GM12878 (cell line): ENCODE measurements around the gene CHRNB2. TPM values are rescaled to one million over a fixed set of nuclear protein-coding genes. Genes with fewer than 3 reads are reported as not detected.

Experiments used
- ATAC-seq: fragments of 200-7000 bp; cut with Tn5 transposase; 3 replicates; pipeline ENCODE4 v1.9.1; 2020; ENCODE audit warnings: mild to moderate bottlenecking, moderate library complexity
- BruUV-seq: library from RNA; stranded (reverse); fragments of 400-500 nt; replicated peaks from 2 replicates; lab custom pipeline; 2021; lab: Mats Ljungman, UMichigan
- CTCF ChIA-PET: fragments of 300-600 bp; sonication (Branson Sonifier 250); formaldehyde crosslinking; extraction: SDS; loops from one replicate; lab custom pipeline; 2021; ENCODE audit warnings: inconsistent platforms; lab: Yijun Ruan, JAX
- POLR2A ChIA-PET: fragments of 350-600 bp; formaldehyde crosslinking; extraction: SDS; loops from one replicate; lab custom pipeline; 2021; ENCODE audit warnings: inconsistent platforms; lab: Charles Lee
- RAD21 ChIA-PET: fragments of 300-600 bp; sonication (Branson Sonifier 250); formaldehyde crosslinking; loops from one replicate; lab custom pipeline; 2023; ENCODE audit warnings: antibody characterized with exemption; ENCODE audit not compliant: unreplicated experiment; lab: Charles Lee
- SMC1A ChIA-PET: fragments of 300-600 bp; sonication (Branson Sonifier 250); formaldehyde crosslinking; loops from one replicate; lab custom pipeline; 2023; ENCODE audit not compliant: unreplicated experiment, uncharacterized antibody; lab: Charles Lee
- DNase-seq: peaks from one replicate; pipeline ENCODE4 v3.0.0-alpha.2; 2011; ENCODE audit warnings: low read depth, low spot score
- FAIRE-seq: peaks from 3 replicates; lab custom pipeline; 2011; peaks lifted over from hg19 to GRCh38; lab: Jason Lieb, UNC
- H2AFZ ChIP-seq: 2 replicates; pipeline ENCODE4 v1.6.0; 2011; ENCODE audit warnings: low read depth, low read length, control low read depth; ENCODE audit not compliant: control insufficient read depth
- H3K27ac ChIP-seq: 2 replicates; pipeline ENCODE4 v1.5.1; 2011; ENCODE audit warnings: control low read depth; ENCODE audit not compliant: control insufficient read depth, insufficient read depth
- H3K27me3 ChIP-seq, 2 experiments: replicated peaks in 1 of 2; 2 replicates each; pipeline versions ENCODE4 v1.6.0 to v1.6.1; 2011; ENCODE audit warnings: low read length in 1 of 2; ENCODE audit not compliant: control insufficient read depth in 2 of 2, insufficient read depth in 2 of 2
- H3K36me3 ChIP-seq, 2 experiments: 2 replicates each; pipeline ENCODE4 v1.5.1; 2011; ENCODE audit warnings: low read length in 1 of 2; ENCODE audit not compliant: control insufficient read depth in 2 of 2, insufficient read depth in 2 of 2
- H3K4me1 ChIP-seq: 2 replicates; pipeline ENCODE4 v1.6.1; 2011; ENCODE audit warnings: mild to moderate bottlenecking, low read length, moderate library complexity, mixed read lengths; ENCODE audit not compliant: control insufficient read depth, insufficient read depth
- H3K4me2 ChIP-seq: 2 replicates; pipeline ENCODE4 v1.6.0; 2011; ENCODE audit warnings: control low read depth; ENCODE audit not compliant: control insufficient read depth, insufficient read depth
- H3K4me3 ChIP-seq: fragments of 200-600 bp; sonication (generic); 2 replicates; pipeline ENCODE4 v1.5.1; 2016
- H3K79me2 ChIP-seq: 2 replicates; pipeline ENCODE4 v1.6.0; 2011; ENCODE audit warnings: low read length; ENCODE audit not compliant: control insufficient read depth, insufficient read depth
- H3K9ac ChIP-seq: 2 replicates; pipeline ENCODE4 v1.8.0; 2011; ENCODE audit warnings: low read length, control low read depth, mixed read lengths; ENCODE audit not compliant: control insufficient read depth, insufficient read depth
- H3K9me3 ChIP-seq: replicated peaks from 3 replicates; pipeline ENCODE4 v1.5.1; 2011; ENCODE audit warnings: mild to moderate bottlenecking, low read length; ENCODE audit not compliant: control insufficient read depth, insufficient read depth
- H4K20me1 ChIP-seq: 2 replicates; pipeline ENCODE4 v1.6.0; 2011; ENCODE audit not compliant: control insufficient read depth, insufficient read depth
- CHD1 ChIP-seq: IDR thresholded peaks from 2 replicates; pipeline ENCODE4 v1.6.1; 2012; ENCODE audit warnings: low read depth, low read length, improper control_type of control experiment
- CREM ChIP-seq: IDR thresholded peaks from 2 replicates; pipeline ENCODE4 v1.6.1; 2014; ENCODE audit warnings: antibody characterized with exemption, low read depth
- HDAC6 ChIP-seq: fragments of 200-600 bp; sonication (generic); IDR thresholded peaks from one replicate; pipeline ENCODE4 v1.8.0; 2017; ENCODE audit warnings: antibody characterized with exemption; ENCODE audit not compliant: unreplicated experiment
- RUNX3 ChIP-seq: IDR thresholded peaks from 2 replicates; pipeline ENCODE4 v1.6.1; 2012; ENCODE audit warnings: low read length, inconsistent platforms
- ZBTB4 ChIP-seq: fragments of 450-650 bp; formaldehyde crosslinking; IDR thresholded peaks from 2 replicates; pipeline ENCODE4 v1.4.0; 2022; ENCODE audit warnings: mild to moderate bottlenecking, moderate library complexity
- whole genome bisulfite sequencing: methylation state at CpG from one replicate; pipeline ENCODE4 v1.1.6; 2016; ENCODE audit warnings: low lambda C conversion rate; ENCODE audit not compliant: insufficient replicate concordance, insufficient coverage; ENCODE audit errors: missing lambda C conversion rate; 5-methylcytosine and 5-hydroxymethylcytosine counted together
- in situ Hi-C: fragments of 300-500 bp; cut with MboI; formaldehyde crosslinking; loops from 9 replicates; pipeline ENCODE4 v1.14.3; 2018; ENCODE audit warnings: mixed read lengths
- intact Hi-C: fragments of 100-400 bp; cut with micrococcal nuclease; formaldehyde crosslinking; loops from one replicate; pipeline ENCODE4 v1.14.2; 2022; ENCODE audit not compliant: unreplicated experiment
- polyA plus RNA-seq, 11 experiments: library from polyadenylated mRNA; depleted of rRNA in 4 of 11; unstranded in 6 of 11; stranded (reverse) in 5 of 11; fragments of >200 nt; fragmentation: Nextera tagmentation in 4 of 11; fragmentation: Illumina TruSeq in 1 of 11; extraction: Ambion mirVana in 4 of 11; extraction: Trizol in 1 of 11; gene quantifications; 1 replicate in 1 of 11; 2 replicates in 10 of 11; pipeline versions ENCODE4 v1.2.1 to v1.2.3, GENCODE V29; 2011 to 2016; ENCODE audit warnings: inconsistent platforms in 2 of 11, missing spikeins in 2 of 11, low read depth in 1 of 11
- total RNA-seq, 4 experiments: library from RNA; depleted of rRNA in 3 of 4; stranded (reverse); fragments of >200 nt in 3 of 4; fragmentation: Illumina TruSeq in 1 of 4; extraction: Trizol in 1 of 4; gene quantifications; 2 replicates each; pipeline versions ENCODE4 v1.2.1 to v1.2.3, GENCODE V29; 2013 to 2021
- TF ChIP-seq, protein P1 (sequence below): fragments of 450-650 bp; formaldehyde crosslinking; IDR thresholded peaks from 2 replicates; pipeline ENCODE4 v1.4.0; 2020; ENCODE audit warnings: mild to moderate bottlenecking, moderate library complexity
- TF ChIP-seq, protein P2 (sequence below): IDR thresholded peaks from 2 replicates; pipeline ENCODE4 v1.6.1; 2011; ENCODE audit warnings: borderline replicate concordance, low read depth, mild to moderate bottlenecking, moderate library complexity, low read length; ENCODE audit not compliant: insufficient read depth, poor library complexity, severe bottlenecking
- TF ChIP-seq, protein P3 (sequence below): IDR thresholded peaks from 2 replicates; pipeline ENCODE4 v1.6.1; 2011; ENCODE audit warnings: mild to moderate bottlenecking, low read depth, low read length, moderate library complexity; ENCODE audit not compliant: insufficient replicate concordance
- TF ChIP-seq, protein P4 (sequence below): fragments of 450-650 bp; IDR thresholded peaks from 2 replicates; pipeline ENCODE4 v1.6.1; 2017; ENCODE audit warnings: mild to moderate bottlenecking, low read depth, inconsistent platforms; ENCODE audit not compliant: poor library complexity, severe bottlenecking

The CHRNB2 gene
- total and polyA plus RNA-seq, 10 of the 15 experiments (the other 5 are each of a cell fraction or from before 2014, with no cell fraction given): 0.01 to 0.11 (median 0.03) TPM; not detected in 6

DNA sequence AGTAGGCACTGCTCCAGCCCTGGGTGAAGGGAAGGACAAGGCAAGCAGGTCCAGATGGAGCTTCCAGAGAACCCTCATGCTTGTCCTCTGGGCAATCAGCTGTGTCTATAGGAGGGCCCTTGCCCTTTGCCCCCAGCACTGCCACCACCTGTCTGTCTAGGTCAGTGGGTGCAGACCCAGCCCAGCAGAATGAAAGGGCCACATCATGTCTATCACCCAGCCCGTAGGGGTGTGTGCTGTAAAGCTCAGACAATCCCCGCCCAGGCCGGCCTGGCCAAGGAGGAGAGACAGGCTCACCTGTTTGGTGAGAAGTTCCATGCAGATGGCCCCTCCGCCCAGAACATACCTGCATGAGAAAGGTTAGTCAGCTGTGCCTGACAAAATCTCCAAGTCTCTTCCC lies 16.1 kb upstream of the CHRNB2 start:
- Histone ChIP-seq H3K27me3 (no peaks in the 10 kb centered on the region), H3K4me1 (peaks cover 17% of the 10 kb centered on the region), H3K9ac (no peak overlapping the region), H3K4me3 (no peak overlapping the region), H3K79me2 (peaks cover 12% of the 10 kb centered on the region), H3K4me2 (no peak overlapping the region), H3K9me3 (no peaks in the 10 kb centered on the region), H3K27ac (no peak overlapping the region), H4K20me1 (peaks cover 6% of the 10 kb centered on the region; the same call in 1 of the 2 replicates), H3K36me3 (peaks cover 34 to 53% of the 10 kb centered on the region in 2 experiments), H2AFZ (no peak overlapping the region)
- in situ Hi-C loops (loop anchor here (5.0 kb wide), 1 partner anchor 64 kb away; no protein-coding TSS in a partner anchor), intact Hi-C loops (no loop called here)
- DNase-seq (no peak), ATAC-seq (no peak), FAIRE-seq (no peak)
- ChIA-PET POLR2A (no interaction called here), RAD21 (interaction anchor here (7.0 kb wide), 1 partner anchor 69 kb away, joined by 189 read pairs; no protein-coding TSS in a partner anchor), CTCF (interaction anchor here (1.4 kb wide), 1 partner anchor 17 kb away, joined by 3 read pairs; no protein-coding TSS in a partner anchor), SMC1A (interaction anchor here (0.9 to 6.9 kb wide), 3 partner anchors 70 to 84 kb away, joined by 3 to 151 read pairs (median 20); no protein-coding TSS in a partner anchor)
- BruUV-seq: no TSS peak
- 99% methylated on average over 4 of the region's 4 CpGs for WGBS
- no peak for TF ChIP-seq CHD1
- no peak for TF ChIP-seq CREM
- TF ChIP-seq, protein P1, sequence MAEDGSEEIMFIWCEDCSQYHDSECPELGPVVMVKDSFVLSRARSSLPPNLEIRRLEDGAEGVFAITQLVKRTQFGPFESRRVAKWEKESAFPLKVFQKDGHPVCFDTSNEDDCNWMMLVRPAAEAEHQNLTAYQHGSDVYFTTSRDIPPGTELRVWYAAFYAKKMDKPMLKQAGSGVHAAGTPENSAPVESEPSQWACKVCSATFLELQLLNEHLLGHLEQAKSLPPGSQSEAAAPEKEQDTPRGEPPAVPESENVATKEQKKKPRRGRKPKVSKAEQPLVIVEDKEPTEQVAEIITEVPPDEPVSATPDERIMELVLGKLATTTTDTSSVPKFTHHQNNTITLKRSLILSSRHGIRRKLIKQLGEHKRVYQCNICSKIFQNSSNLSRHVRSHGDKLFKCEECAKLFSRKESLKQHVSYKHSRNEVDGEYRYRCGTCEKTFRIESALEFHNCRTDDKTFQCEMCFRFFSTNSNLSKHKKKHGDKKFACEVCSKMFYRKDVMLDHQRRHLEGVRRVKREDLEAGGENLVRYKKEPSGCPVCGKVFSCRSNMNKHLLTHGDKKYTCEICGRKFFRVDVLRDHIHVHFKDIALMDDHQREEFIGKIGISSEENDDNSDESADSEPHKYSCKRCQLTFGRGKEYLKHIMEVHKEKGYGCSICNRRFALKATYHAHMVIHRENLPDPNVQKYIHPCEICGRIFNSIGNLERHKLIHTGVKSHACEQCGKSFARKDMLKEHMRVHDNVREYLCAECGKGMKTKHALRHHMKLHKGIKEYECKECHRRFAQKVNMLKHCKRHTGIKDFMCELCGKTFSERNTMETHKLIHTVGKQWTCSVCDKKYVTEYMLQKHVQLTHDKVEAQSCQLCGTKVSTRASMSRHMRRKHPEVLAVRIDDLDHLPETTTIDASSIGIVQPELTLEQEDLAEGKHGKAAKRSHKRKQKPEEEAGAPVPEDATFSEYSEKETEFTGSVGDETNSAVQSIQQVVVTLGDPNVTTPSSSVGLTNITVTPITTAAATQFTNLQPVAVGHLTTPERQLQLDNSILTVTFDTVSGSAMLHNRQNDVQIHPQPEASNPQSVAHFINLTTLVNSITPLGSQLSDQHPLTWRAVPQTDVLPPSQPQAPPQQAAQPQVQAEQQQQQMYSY (CRISPR knock-in tag): no peak
- no peak for TF ChIP-seq RUNX3
- no peak for TF ChIP-seq ZBTB4
- TF ChIP-seq, protein P2, sequence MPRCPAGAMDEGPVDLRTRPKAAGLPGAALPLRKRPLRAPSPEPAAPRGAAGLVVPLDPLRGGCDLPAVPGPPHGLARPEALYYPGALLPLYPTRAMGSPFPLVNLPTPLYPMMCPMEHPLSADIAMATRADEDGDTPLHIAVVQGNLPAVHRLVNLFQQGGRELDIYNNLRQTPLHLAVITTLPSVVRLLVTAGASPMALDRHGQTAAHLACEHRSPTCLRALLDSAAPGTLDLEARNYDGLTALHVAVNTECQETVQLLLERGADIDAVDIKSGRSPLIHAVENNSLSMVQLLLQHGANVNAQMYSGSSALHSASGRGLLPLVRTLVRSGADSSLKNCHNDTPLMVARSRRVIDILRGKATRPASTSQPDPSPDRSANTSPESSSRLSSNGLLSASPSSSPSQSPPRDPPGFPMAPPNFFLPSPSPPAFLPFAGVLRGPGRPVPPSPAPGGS: no peak
- no peak for TF ChIP-seq HDAC6
- TF ChIP-seq, protein P3, sequence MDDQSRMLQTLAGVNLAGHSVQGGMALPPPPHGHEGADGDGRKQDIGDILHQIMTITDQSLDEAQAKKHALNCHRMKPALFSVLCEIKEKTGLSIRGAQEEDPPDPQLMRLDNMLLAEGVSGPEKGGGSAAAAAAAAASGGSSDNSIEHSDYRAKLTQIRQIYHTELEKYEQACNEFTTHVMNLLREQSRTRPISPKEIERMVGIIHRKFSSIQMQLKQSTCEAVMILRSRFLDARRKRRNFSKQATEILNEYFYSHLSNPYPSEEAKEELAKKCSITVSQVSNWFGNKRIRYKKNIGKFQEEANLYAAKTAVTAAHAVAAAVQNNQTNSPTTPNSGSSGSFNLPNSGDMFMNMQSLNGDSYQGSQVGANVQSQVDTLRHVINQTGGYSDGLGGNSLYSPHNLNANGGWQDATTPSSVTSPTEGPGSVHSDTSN: no peak
- TF ChIP-seq, protein P4, sequence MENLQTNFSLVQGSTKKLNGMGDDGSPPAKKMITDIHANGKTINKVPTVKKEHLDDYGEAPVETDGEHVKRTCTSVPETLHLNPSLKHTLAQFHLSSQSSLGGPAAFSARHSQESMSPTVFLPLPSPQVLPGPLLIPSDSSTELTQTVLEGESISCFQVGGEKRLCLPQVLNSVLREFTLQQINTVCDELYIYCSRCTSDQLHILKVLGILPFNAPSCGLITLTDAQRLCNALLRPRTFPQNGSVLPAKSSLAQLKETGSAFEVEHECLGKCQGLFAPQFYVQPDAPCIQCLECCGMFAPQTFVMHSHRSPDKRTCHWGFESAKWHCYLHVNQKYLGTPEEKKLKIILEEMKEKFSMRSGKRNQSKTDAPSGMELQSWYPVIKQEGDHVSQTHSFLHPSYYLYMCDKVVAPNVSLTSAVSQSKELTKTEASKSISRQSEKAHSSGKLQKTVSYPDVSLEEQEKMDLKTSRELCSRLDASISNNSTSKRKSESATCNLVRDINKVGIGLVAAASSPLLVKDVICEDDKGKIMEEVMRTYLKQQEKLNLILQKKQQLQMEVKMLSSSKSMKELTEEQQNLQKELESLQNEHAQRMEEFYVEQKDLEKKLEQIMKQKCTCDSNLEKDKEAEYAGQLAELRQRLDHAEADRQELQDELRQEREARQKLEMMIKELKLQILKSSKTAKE: no peak
